HUES48 (cell line): ENCODE results near the gene TOLLIP.
A peak's percentile ranks its signal among the peaks of the same experiment; 100 is the strongest.

Experiments used
- H3K27ac ChIP-seq: one replicate; pipeline ENCODE4 v1.7.0; 2013; ENCODE audit warnings: low read depth, low read length, inconsistent platforms
- H3K27me3 ChIP-seq: 2 replicates; pipeline ENCODE4 v1.6.1; 2013; ENCODE audit warnings: mild to moderate bottlenecking, low read length; ENCODE audit not compliant: control insufficient read depth, insufficient read depth
- H3K36me3 ChIP-seq: 2 replicates; pipeline ENCODE4 v1.6.1; 2013; ENCODE audit warnings: low read length; ENCODE audit not compliant: control insufficient read depth, insufficient read depth
- H3K4me1 ChIP-seq: 2 replicates; pipeline ENCODE4 v1.6.1; 2013; ENCODE audit warnings: mild to moderate bottlenecking, low read length; ENCODE audit not compliant: control insufficient read depth, insufficient read depth
- H3K4me3 ChIP-seq: 2 replicates; pipeline ENCODE4 v1.5.1; 2013; ENCODE audit warnings: mild to moderate bottlenecking, low read depth, low read length
- H3K9ac ChIP-seq: 2 replicates; pipeline ENCODE4 v1.6.1; 2013; ENCODE audit warnings: mild to moderate bottlenecking, low read depth, low read length, moderate library complexity
- H3K9me3 ChIP-seq: 2 replicates; pipeline ENCODE4 v1.6.1; 2013; ENCODE audit warnings: low read length; ENCODE audit not compliant: control insufficient read depth, insufficient read depth

TOLLIP gene

DNA sequence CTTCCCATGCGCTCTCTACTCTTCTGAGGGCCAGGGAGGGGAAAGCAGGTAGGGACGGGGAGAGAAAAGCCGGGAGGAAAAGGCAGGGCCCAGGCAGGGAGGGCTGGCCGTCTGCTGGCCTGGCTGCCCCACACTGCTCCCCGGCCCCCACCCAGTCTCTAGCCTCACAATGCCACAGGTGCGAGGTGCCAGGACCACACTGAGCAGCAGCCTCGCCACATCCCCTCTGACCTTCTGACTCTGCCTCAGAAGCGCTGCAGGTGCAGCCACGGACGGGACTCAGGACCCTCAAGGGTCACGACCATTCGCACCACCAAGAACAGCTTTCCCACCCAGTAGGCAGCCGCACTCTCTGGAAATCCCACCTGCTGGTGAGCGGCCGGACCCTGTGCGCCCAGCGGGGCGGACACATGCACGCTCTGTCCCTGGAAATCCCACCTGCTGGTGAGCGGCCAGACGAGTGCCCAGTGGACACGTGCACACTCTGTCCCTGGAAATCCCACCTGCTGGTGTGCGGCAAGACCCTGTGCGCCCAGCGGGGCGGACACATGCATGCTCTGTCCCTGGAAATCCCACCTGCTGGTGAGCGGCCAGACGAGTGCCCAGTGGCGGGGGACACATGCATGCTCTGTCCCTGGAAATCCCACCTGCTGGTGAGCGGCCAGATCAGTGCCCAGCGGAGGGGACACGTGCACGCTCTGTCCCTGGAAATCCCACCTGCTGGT is 20.1 kb downstream of the TOLLIP start:
- Histone ChIP-seq H3K36me3 (peaks cover 44% of the 10 kb centered on the region), H3K4me1 (no peaks in the 10 kb centered on the region), H3K9me3 (no peaks in the 10 kb centered on the region), H3K4me3 (no peak overlapping the region), H3K9ac (no peak overlapping the region), H3K27ac (no peak overlapping the region), H3K27me3 (no peaks in the 10 kb centered on the region)

DNA sequence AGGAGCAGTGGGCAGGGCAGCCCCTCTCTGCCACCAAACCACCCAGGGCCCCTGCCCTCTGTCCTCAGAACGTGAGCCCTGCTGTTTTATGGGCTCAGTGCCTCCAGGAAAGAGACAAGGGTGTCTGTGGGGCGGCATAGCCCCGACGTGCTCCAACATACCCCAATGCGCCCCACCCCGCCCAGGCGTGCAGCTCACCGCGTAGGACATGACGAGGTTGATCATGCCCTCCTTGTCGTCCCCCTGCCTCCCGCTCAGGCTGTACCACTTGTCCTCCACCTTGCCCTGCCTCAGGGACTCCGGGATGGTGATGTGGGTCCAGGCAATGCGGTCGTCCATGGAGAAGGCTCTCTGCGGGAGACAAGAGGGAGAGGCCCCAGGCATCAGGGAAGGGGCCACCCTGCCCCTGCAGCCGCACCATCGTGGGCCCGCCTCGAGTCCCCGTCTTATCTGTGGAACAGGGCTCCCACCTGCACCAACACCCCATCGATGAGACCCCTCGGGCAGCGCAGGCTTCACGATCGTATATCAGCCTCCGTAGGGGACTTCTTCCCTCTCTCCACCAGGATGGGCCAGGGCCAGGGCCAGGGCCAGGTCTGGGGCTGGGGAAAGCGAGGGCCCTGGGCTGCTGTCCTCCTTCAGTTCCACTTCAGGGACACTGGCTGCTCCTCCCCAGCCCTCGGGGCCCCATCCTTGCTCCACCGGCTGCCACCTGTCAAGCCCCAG is 20.8 kb downstream of the TOLLIP start:
- Histone ChIP-seq H3K4me1 (no peaks in the 10 kb centered on the region), H3K9ac (no peak overlapping the region), H3K4me3 (no peak overlapping the region), H3K36me3 (peaks cover 40% of the 10 kb centered on the region), H3K9me3 (no peaks in the 10 kb centered on the region), H3K27ac (no peak overlapping the region), H3K27me3 (no peaks in the 10 kb centered on the region)

DNA sequence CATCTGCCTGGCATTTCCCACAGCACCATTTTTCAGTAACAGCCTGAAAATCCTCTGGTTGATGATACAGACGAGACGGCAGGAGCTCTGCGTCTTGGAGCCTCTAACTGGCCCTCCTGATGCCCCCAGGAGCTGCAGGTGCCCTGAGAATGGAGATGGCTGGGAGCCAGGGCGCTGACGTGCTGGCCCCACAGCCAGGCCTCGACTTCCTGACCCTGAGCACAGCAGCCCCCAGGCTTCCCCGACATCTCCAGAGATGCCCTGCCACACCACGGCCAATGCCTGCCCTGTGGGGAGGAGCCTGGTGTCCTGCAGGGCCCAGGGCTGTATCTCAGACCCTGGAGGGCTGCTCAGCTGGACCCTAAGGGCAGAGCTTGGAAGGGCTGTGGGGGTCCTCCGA is 21.5 kb downstream of the TOLLIP start:
- H3K9ac ChIP-seq, result no peak overlapping the region
- H3K36me3 ChIP-seq, result peaks cover 44% of the 10 kb centered on the region
- H3K4me3 ChIP-seq, result no peak overlapping the region
- no peaks in the 10 kb centered on the region for H3K4me1 ChIP-seq
- H3K27me3 ChIP-seq, result no peaks in the 10 kb centered on the region
- no peak overlapping the region for H3K27ac ChIP-seq
- no peaks in the 10 kb centered on the region for H3K9me3 ChIP-seq

DNA sequence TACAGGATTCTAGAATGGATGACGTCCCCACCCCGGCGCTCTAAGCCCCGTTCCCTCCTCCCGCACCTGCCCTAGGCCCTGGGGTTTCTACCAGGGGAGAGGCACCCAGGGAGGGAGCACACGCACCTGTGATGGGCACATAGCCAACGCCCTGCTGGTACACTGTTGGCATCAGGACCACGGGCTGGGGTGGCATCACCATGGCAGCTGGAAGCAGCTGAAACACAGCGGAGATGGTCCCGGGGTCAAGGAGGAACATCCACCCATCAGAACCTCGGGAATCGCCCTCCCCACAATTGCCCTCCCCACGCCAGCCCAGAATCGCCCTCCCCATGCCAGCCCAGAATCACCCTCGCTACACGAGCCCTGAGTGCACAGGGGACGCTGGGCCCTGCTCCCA is 23.6 kb downstream of the TOLLIP start:
- no peak overlapping the region for H3K9ac ChIP-seq
- H3K27me3 ChIP-seq, result no peaks in the 10 kb centered on the region
- H3K9me3 ChIP-seq, result no peaks in the 10 kb centered on the region
- H3K27ac ChIP-seq, result no peak overlapping the region
- no peak overlapping the region for H3K4me3 ChIP-seq
- H3K36me3 ChIP-seq, result peaks cover 53% of the 10 kb centered on the region
- H3K4me1 ChIP-seq, result no peaks in the 10 kb centered on the region

DNA sequence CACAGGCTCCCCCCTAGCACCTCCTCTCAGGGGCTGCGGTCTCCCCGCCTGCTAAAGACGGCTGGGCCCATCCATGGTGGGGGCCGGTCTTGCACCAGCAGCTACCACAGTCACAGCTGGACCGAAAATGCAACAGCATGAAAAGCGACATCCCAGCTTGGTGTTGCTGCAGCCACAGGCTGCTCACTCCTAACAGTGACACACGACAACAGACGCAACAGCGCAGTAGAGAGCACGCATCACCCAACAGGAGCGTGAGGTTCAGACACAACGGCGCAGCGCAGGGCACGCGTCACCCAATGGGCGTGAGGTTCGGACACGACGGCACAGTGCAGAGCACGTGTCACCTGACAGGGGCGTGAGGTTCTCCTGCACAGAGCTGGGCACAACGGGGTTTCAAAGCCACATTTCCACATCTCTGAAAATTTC is 24.1 kb downstream of the TOLLIP start:
- Histone ChIP-seq H3K27ac (no peak overlapping the region), H3K27me3 (no peaks in the 10 kb centered on the region), H3K36me3 (peaks cover 51% of the 10 kb centered on the region), H3K9me3 (no peaks in the 10 kb centered on the region), H3K4me3 (no peak overlapping the region), H3K4me1 (no peaks in the 10 kb centered on the region), H3K9ac (no peak overlapping the region)

DNA sequence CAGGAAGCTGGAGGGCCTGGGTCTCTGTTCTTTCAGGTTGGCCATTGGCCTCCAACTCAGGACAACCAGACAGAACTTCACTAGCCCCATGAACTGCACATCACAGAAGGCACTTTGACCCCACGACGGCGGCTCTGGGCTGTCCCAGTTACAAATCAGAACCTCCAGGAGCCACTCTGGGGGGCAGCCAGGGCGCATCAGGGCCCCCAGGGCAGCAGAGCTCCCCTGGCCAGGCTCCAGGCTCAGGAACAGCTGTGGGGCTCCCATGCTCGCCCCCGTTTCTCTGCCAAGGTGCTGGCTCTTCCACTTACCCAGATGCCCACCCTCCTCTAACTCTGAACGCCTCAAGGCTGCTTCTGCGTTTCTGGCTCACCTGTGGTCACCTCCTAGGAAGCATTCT is 25.5 kb downstream of the TOLLIP start:
- peaks cover 53% of the 10 kb centered on the region for H3K36me3 ChIP-seq
- no peak overlapping the region for H3K27ac ChIP-seq
- H3K27me3 ChIP-seq, result no peaks in the 10 kb centered on the region
- H3K4me3 ChIP-seq, result no peak overlapping the region
- H3K9ac ChIP-seq, result no peak overlapping the region
- H3K4me1 ChIP-seq, result no peaks in the 10 kb centered on the region
- H3K9me3 ChIP-seq, result no peaks in the 10 kb centered on the region

DNA sequence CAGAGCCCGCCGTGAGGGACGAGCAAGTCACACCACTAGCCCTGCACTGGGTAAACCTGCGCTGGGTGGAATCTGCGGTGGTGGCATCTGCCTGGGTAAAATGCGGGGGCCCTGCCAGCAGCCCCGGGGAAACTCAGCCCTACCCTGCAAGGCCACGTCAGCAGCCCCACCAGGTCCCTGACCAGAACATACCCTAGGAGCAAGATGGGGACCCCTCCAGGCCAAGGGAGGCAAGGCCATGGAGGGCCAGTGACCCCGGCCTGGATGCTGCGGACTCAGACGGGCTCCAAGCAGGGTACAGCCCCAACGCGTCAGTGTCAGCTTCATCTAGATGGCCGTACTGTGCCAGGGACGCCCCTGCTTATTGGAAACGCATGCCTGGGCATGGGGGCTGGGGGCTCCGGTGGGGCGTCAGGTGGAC is 26.3 kb downstream of the TOLLIP start:
- Histone ChIP-seq H3K4me1 (no peaks in the 10 kb centered on the region), H3K36me3 (peaks cover 46% of the 10 kb centered on the region), H3K27me3 (no peaks in the 10 kb centered on the region), H3K4me3 (no peak overlapping the region), H3K9ac (no peak overlapping the region), H3K9me3 (no peaks in the 10 kb centered on the region), H3K27ac (no peak overlapping the region)

DNA sequence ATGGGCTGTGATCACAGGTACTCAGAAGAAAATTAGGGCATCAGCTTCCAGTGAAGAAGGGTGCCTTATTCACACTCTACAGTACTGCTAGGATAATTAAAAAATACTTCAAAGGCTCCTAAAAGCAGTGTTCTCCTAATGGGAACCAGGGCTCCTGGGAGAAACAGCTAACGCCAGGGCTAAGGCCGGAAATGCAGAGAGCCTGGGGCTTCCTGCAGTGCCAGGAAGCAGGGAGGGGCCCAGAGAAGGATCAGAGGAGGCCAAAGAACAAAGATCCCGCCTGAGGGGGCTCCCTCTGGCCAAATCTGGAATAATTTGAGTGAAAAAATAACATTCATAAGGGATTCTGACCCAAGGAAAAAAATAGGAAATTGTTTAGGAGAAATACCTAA is 27.5 kb downstream of the TOLLIP start:
- no peaks in the 10 kb centered on the region for H3K27me3 ChIP-seq
- H3K36me3 ChIP-seq, result peaks cover 42% of the 10 kb centered on the region
- H3K27ac ChIP-seq, result peak overlapping the region; percentile 55
- H3K4me3 ChIP-seq, result no peak overlapping the region
- H3K9me3 ChIP-seq, result no peaks in the 10 kb centered on the region
- H3K9ac ChIP-seq, result no peak overlapping the region
- H3K4me1 ChIP-seq, result no peaks in the 10 kb centered on the region

DNA sequence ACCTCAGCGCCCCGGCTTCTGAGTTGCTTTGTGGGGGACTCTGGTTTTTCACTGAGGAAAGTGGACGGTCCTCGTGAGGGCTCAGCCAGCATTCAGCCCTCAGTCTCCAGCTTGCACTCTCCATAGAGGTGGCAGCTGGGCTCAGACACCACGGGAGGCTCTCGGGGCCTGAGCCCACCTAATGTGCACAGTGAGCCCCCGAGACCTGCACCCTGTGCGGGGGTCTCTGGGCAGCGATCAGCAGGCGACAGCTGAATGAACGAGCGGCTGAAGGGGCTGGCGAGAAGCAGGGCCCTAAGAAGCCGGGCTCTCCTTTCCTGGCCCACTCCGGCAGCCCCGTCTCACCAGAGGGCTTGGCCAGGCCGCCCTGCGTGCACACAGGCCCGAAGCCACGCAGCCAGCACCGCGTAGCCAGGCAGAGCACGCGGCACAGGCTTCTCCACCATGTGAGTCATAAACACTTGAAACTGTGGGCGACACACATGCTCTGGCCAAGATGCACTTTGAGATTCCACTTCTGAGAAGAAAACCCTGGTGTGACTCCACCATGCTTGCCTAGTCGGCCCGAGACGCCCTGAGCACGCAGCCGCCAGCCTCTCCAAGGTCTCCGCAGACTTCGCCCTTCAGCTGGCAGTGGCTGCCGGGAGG is 28.0 kb downstream of the TOLLIP start:
- Histone ChIP-seq H3K27ac (peak overlapping the region; percentile 55), H3K9me3 (no peaks in the 10 kb centered on the region), H3K36me3 (peaks cover 42% of the 10 kb centered on the region), H3K4me1 (no peaks in the 10 kb centered on the region), H3K9ac (no peak overlapping the region), H3K4me3 (no peak overlapping the region), H3K27me3 (no peaks in the 10 kb centered on the region)

DNA sequence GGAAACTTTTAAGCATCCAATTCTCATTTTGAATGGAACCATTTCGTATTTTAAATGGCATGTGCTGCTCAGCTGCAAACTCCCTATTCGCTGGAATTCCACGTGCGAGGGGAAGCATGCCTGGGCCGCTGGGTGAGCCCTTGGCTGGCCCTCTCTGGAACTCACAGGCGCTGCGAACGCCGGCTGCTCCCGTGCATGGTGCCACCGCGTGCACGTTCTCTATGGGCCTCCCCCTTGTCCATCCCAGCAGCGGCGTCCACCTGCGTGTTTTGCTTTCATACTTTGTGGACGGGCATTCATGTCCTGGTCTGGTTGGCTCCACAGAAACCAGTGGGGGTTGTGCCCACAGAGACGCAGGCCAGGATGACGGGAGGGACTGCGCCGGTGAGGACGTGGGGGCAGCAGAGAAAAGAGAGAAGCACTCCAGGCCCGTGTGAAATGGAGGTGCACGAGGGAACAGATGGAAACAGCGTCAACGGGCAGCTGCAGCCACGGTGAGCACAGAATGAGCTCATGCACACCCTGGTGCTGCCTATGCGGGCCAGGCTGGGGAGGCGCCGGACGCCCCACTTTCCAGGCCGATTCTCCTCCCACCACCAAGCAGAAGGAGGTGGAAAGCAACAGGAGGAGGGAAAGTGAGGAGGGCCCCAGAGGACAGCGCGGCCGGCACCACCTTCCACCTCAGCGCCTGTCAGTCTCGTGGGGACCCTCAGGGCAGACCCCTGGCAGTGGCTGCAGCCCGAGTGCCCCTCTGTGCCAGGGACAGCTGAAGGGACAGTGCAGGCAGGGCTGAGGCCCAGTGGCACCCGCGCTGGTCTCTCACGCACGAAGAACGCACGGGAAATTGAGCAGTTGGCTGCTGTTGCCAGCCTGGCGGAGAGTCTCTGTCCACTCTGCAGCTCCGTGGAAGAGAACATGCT is 29.1 kb downstream of the TOLLIP start:
- Histone ChIP-seq H3K9ac (no peak overlapping the region), H3K4me1 (no peaks in the 10 kb centered on the region), H3K4me3 (no peak overlapping the region), H3K9me3 (no peaks in the 10 kb centered on the region), H3K36me3 (peaks cover 48% of the 10 kb centered on the region), H3K27me3 (no peaks in the 10 kb centered on the region), H3K27ac (no peak overlapping the region)
